ENCODE results near the gene PICALM. TPM values are rescaled to one million over a fixed set of nuclear protein-coding genes. Genes with fewer than 3 reads are reported as not detected.

Gene PICALM
- total and polyA plus RNA-seq, 9 of the 15 experiments (the other 6 are each of a cell fraction or from before 2014, with no cell fraction given) = 41.3 to 990 (median 309) TPM

DNA sequence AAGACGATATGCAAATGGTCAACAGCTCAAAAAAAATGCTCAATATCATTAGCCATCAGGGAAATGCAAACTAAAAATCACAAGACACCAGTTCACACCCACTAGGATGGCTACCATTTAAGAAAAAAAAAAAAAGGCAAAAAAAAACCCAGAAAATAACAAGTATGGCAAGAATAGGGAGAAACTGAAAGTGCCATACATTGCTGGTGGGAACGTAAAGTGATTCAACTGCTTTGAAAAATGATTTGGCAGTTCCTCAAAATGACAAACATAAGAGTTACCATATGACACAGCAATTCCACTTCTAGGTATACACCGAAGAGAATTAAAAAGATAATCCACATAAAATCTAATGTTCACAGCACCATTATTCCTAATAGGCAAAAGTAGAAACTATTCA is 47.5 kb downstream of the PICALM start (continued):
- TF ChIP-seq SPI1 (IDR thresholded peaks at IDR 0.05; ENCODE audit: borderline replicate concordance, low read depth, low read length) = peak; percentile 91
- TF ChIP-seq ATF7 (IDR thresholded peaks at IDR 0.05) = 0 out of 2 replicates have a peak, but pooled peaks have one; percentile 17
- TF ChIP-seq, protein P1, sequence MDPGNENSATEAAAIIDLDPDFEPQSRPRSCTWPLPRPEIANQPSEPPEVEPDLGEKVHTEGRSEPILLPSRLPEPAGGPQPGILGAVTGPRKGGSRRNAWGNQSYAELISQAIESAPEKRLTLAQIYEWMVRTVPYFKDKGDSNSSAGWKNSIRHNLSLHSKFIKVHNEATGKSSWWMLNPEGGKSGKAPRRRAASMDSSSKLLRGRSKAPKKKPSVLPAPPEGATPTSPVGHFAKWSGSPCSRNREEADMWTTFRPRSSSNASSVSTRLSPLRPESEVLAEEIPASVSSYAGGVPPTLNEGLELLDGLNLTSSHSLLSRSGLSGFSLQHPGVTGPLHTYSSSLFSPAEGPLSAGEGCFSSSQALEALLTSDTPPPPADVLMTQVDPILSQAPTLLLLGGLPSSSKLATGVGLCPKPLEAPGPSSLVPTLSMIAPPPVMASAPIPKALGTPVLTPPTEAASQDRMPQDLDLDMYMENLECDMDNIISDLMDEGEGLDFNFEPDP (CRISPR knock-in tag; IDR thresholded peaks at IDR 0.05) = no peak
- peak; percentile 53; the same call in 1 of the 2 replicates for TF ChIP-seq SMARCA4 (IDR thresholded peaks at IDR 0.05)
- no peak for TF ChIP-seq BCOR (IDR thresholded peaks at IDR 0.05)
- TF ChIP-seq NFE2L1 (tag; IDR thresholded peaks at IDR 0.05; ENCODE audit: borderline replicate concordance, low read depth) = peak; percentile 47; the same call in 1 of the 2 replicates
- no peak for TF ChIP-seq TFE3 (CRISPR knock-in tag; IDR thresholded peaks at IDR 0.05)
- no peak for TF ChIP-seq ZNF707 (CRISPR knock-in tag; conservative IDR thresholded peaks at IDR 0.05)
- TF ChIP-seq PKNOX1 (IDR thresholded peaks at IDR 0.05) = peak; percentile 45; the same call in 1 of the 2 replicates
- TF ChIP-seq CC2D1A (IDR thresholded peaks at IDR 0.05) = peak; percentile 31; the same call in 1 of the 2 replicates
- TF ChIP-seq BHLHE40 (IDR thresholded peaks at IDR 0.05; ENCODE audit: low read length) = no peak
- TF ChIP-seq ZKSCAN1 (IDR thresholded peaks at IDR 0.05; ENCODE audit: low read depth, low read length) = no peak
- TF ChIP-seq HSF4 (CRISPR knock-in tag; IDR thresholded peaks at IDR 0.05; ENCODE audit: borderline replicate concordance) = no peak
- TF ChIP-seq IFI16 (CRISPR knock-in tag; IDR thresholded peaks at IDR 0.05) = no peak
- no peak for TF ChIP-seq HDAC6 (IDR thresholded peaks at IDR 0.05; ENCODE audit: low read depth, low read length)
- TF ChIP-seq C11orf30 (IDR thresholded peaks at IDR 0.05; ENCODE audit: low read depth) = peak; percentile 90
- TF ChIP-seq ILF3 (IDR thresholded peaks at IDR 0.05; ENCODE audit: borderline replicate concordance) = no peak
- TF ChIP-seq RAD51 (IDR thresholded peaks at IDR 0.05; ENCODE audit: borderline replicate concordance, low read depth) = no peak
- TF ChIP-seq ZNF232 (CRISPR knock-in tag; IDR thresholded peaks at IDR 0.05) = no peak
- no peak for TF ChIP-seq PYGO2 (tag; IDR thresholded peaks at IDR 0.05)
- TF ChIP-seq ZNF165 (CRISPR knock-in tag; IDR thresholded peaks at IDR 0.05; ENCODE audit: borderline replicate concordance) = no peak
- TF ChIP-seq, protein P2, sequence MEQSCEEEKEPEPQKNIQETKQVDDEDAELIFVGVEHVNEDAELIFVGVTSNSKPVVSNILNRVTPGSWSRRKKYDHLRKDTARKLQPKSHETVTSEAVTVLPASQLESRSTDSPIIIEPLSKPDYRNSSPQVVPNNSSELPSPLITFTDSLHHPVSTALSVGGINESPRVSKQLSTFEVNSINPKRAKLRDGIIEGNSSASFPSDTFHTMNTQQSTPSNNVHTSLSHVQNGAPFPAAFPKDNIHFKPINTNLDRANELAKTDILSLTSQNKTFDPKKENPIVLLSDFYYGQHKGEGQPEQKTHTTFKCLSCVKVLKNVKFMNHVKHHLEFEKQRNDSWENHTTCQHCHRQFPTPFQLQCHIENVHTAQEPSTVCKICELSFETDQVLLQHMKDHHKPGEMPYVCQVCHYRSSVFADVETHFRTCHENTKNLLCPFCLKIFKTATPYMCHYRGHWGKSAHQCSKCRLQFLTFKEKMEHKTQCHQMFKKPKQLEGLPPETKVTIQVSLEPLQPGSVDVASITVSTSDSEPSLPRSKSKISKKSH (CRISPR knock-in tag; IDR thresholded peaks at IDR 0.05) = no peak
- peak; percentile 58 for TF ChIP-seq FOXM1 (IDR thresholded peaks at IDR 0.05; ENCODE audit: low read depth)
- TF ChIP-seq FOXM1 (CRISPR knock-in tag; IDR thresholded peaks at IDR 0.05; ENCODE audit: low read depth) = no peak
- TF ChIP-seq GATAD2B (IDR thresholded peaks at IDR 0.05; ENCODE audit: borderline replicate concordance) = peak; percentile 23; the same call in 1 of the 2 replicates
- TF ChIP-seq GABPB1 (CRISPR knock-in tag; IDR thresholded peaks at IDR 0.05) = no peak
- no peak for TF ChIP-seq SOX6 (IDR thresholded peaks at IDR 0.05)
- no peak for TF ChIP-seq U2AF1 (optimal IDR thresholded peaks at IDR 0.05; ENCODE audit: low read depth, low read length)

Measured in K562 (cell line).